IPS-NIHi11 (cell line): ENCODE measurements around the gene CCDC40.

Experiments
- DNase-seq: peaks from one replicate; pipeline ENCODE4 v3.0.0; 2012; ENCODE audit warnings: mixed read lengths, low spot score

Gene CCDC40

DNA sequence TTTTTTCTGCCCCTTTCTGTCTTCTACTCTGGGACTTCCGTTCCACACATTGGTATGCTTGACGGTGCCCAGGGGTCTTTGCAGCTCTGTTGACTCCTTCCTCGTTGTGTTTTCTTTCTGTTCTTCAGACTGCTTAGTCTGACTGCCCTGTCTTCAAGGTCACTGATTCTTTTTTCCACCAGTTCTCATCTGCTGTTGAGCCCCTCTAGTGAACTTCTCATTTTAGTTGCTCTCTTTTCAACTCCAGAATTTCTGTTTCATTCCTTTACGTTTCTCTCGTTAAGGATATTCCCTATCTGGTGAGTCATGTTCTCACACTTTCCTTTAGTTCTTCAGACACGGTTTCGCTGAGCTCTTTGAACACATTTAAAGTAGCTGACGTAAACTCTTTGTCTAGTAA lies 78.7 kb downstream of the CCDC40 start:
- no peak for DNase-seq

DNA sequence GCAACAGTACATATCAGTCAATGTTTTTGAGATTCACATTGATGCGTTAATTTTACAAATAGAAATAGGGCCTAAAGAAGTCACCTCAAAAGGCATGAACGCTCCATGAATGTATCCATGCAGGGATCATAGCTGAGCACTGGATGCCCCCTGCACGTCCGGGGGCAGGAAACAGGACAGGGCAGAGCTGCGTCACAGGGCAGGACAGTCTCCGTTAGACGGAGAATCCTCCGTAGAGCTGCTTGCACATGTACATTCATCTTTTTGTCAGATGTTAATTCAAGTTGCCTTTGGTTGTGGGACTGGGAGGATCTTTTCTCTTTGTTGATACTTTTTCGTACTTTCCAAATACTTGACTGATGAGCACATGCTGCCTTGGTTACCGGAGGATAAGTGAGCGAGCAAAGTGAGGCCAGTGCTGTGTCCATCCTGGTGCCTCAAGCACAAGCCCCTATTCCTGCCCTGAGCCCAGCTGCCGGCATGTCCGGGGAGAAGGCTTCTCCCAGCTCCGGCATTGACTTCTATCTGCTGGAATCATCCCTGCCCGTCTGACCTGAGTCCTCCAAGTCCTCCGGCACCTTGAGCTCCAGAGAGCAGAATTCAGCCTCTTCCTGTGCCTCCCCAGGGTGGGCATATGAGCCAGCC lies 80.0 kb downstream of the CCDC40 start:
- no peak for DNase-seq

DNA sequence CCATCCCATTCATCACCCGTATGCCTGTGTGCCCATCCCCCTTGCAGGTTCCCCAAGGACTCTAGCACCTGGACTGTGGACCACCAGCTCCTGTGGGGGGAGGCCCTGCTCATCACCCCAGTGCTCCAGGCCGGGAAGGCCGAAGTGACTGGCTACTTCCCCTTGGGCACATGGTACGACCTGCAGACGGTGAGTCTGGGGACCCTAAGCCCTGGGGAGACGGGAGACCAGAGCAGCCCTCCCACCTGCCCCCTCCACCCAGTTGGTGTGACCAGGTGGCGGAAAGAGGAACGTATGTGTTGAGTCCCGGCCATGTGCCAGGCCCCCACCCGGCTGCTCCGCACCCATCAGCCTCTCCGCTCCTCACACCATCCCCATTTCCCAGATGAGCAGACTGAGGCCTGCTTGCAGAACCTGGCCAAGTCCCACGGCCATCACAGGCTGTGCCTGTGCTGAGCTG lies 80.5 kb downstream of the CCDC40 start:
- DNase-seq: no peak

DNA sequence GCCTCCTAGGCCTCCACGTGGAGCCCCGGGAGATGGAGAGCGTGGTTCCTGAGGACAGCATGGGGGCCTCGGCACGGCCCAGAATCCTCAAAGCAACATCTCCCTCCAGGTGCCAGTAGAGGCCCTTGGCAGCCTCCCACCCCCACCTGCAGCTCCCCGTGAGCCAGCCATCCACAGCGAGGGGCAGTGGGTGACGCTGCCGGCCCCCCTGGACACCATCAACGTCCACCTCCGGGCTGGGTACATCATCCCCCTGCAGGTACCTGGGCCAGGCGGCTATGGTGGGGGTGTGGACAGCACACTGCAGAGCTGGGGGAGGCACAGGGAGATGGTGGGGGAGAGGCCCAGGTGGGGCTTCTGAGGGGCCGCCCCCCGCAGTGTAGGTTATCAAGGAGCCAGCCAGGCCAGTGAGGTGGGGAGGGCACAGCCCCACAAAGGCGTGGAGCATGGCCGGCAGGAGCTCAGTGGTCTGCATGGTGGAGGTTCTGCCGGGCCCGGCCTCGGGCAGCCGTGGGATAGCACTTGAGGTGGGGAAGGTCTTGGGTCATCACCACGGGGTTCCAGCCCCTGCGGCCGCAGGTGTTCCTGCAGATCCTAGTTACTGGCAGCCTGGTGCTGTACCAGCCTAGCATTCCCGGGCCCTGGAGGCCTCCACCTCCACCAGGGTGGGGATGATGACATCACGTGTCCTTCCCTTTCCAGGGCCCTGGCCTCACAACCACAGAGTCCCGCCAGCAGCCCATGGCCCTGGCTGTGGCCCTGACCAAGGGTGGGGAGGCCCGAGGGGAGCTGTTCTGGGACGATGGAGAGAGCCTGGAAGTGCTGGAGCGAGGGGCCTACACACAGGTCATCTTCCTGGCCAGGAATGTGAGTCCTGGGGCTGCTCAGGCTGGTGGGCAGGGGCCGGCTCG lies 81.3 kb downstream of the CCDC40 start:
- no peak for DNase-seq

DNA sequence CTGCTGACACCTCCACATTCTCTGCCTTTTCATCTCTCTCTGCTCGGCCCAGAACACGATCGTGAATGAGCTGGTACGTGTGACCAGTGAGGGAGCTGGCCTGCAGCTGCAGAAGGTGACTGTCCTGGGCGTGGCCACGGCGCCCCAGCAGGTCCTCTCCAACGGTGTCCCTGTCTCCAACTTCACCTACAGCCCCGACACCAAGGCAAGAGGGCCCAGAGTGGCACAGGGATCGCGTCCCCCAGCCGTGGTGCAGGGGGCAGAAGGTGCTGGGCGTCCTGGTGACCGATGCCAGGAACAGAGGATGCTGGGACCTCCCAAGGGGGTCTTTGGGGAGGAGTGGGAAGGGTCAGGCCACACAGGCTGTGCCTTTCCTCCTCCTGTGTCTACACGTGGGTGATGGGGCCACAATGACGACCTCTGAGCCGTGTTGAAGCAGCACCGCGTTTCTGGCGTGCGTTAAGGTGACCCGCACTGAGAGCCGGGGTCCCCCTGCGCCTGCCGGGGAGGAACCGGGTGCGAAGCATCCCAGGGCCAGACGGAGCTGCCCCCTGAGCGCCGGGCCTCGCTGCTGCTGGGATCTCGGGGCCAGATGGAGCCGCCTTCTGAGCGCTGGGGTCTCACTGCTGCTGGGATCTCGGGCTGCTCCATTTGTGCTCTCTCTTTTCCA lies 82.3 kb downstream of the CCDC40 start:
- no peak for DNase-seq

DNA sequence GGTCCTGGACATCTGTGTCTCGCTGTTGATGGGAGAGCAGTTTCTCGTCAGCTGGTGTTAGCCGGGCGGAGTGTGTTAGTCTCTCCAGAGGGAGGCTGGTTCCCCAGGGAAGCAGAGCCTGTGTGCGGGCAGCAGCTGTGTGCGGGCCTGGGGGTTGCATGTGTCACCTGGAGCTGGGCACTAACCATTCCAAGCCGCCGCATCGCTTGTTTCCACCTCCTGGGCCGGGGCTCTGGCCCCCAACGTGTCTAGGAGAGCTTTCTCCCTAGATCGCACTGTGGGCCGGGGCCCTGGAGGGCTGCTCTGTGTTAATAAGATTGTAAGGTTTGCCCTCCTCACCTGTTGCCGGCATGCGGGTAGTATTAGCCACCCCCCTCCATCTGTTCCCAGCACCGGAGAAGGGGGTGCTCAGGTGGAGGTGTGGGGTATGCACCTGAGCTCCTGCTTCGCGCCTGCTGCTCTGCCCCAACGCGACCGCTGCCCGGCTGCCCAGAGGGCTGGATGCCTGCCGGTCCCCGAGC lies 82.9 kb downstream of the CCDC40 start:
- no peak for DNase-seq

DNA sequence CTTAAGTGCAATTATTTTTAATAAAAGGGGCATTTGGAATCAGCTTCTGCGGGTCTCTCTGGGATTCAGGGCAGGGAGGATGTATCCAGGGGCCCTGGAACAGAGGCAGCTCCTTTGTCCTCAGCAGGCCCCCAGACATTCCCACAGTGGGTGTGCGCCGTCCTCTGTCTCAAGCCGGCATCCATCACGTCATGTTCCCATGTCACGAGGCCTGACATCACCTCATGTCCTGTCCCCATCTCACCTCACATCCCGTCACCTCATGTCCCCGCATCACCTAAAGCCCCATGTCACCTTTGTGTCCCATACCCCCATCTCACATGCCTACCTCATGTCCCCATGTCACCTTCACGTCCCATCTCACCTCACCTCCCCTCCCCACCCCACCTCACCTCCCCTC lies 83.4 kb downstream of the CCDC40 start:
- DNase-seq: no peak

DNA sequence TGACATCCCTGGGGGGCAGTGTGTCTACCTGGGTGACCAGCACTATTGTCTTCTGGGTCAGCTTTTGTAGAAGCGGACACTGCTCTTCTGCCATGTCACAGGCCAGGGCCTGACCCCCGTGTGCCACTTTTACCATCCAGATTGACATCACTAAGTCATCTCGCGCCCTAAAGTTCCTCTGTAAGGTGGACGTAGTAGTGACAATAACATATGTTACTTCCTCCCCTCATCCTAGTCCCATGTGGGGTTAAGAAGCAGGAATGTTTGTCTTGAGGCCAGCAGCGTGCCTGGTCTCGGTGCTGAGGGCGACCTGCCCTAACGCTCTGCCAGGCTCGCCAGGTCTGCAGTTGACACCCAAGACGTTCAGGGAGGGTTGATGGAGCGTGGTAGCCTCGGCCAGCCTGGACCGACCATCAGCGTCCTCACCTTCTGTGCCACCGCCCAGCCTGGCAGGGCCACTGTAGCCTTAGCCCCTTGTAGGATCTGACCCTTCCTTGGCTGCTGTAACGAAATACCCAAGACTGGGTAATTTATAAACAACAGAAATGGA lies 85.7 kb downstream of the CCDC40 start:
- DNase-seq: no peak

DNA sequence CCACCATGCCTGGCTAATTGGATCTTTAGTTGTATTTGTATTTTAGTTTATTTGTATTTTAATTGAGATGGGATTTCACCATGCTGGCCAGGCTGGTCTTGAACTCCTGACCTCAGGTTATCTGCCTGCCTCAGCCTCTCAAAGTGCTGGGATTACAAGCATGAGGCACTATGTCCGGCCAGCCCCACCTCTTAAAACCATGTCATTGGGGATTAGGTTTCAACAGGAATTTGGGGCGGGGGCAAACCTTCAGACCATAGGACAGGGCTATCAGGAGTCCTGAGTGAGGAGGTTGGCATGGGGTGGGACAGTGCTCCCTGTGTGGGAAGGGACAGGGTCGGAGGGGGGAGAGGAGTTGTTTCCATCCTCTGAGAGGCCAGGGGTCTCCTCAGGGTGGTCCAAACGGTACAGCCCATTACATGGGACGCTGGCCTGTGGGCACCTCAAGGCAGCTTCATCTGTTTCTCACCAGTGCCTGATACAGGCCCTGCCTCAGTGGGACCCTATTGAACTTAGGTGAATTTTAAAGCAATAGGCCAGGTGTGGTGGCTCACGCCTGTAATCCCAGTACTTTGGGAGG lies 86.6 kb downstream of the CCDC40 start:
- DNase-seq: no peak

DNA sequence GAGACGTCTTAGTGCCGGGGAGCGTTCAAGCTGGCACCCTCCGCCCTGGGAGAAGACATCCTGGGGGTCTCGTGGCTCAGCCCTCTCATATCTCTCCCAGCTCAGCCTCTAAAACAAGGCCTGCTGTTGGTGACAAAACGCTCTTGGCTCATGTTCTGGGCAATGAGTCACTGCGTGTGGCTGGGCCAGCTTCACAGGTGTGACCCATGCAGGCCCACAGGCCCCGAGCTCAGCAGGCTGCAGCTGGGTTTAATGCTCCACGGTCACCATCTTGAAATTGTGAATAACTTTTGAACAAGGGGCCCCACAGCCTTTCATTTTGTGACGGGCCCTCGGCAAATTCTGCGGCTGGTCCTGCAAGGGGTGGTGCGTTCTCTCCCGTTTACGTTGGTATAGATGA lies 87.3 kb downstream of the CCDC40 start:
- no peak for DNase-seq

DNA sequence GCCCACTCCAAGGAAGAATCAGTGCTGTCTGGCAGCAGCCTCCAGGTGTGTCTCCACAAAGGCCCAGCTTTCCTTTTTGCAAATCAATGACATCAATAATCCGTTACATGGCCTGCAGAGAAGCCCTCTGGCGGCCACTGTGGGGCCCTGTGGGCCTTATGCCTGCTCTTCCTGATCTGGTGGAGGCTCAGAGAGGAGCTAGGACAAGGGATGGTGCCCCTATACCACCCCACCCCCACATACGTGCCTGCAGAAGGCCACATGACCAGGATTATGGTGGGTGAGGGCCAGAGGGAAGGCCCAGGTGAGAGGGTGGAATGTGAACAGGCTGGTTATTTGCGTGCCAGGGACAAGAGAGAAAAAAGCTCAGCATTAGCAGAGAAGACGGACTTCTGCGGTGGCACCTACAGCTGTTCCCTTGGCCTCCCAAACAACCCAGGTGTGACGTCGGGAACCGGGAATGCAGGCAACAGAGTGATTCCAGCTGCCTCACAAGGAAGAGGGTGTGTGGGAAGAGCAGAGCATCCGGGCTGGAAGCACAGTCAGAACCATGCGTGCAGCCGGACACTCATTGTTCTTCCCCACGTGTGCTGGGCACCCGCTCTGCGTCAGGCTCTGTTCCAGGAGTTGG lies 88.0 kb downstream of the CCDC40 start:
- peak; percentile 78 for DNase-seq

DNA sequence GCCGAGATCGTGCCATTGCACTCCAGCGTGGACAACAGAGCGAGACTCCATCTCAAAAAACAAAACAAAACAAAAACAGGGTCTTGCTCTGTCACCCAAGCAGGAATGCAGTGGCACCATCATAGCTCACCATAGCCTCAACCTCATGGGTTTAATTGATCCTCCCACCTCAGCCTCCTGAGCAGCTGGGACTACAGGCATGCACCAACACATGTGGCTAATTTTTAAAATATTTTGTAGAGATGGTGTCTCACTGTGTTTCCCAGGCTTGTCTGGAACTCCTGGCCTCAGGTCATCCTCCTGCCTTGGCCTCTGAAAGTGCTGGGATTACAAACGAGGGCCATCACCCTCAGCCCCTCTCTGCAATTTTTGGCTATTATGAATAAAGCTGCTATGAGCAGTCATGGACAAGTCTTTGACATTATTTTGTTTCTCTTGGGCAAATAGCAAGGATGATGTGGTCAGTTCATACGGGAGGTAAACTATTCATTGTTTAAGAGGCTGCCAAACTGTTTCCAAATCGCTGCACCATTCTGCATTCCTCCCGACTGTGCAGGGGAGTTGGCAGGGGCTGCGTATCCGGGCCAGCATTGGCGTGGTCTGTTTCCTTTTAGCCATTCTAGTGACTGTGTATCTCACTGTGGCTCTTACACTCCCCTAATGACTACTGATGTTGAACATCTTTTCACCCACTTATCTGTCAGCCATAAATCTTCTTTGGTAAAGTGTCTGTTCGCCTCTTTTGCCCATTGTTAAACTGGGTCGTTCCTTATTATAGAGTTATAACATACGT lies 89.4 kb downstream of the CCDC40 start:
- DNase-seq: no peak

DNA sequence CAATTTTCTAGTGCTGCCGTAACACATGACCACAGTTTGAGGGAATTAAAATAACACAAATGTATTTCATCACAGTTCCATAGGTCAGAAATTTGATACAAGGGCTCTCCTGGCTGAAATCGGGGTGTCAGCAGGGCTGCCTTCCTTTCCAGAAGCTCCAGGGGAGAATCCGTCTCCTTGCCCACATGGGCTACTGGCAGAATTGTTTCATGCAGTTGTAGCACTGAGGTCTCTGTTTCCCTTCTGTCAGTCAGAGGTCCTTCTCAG lies 89.9 kb downstream of the CCDC40 start:
- DNase-seq: no peak

DNA sequence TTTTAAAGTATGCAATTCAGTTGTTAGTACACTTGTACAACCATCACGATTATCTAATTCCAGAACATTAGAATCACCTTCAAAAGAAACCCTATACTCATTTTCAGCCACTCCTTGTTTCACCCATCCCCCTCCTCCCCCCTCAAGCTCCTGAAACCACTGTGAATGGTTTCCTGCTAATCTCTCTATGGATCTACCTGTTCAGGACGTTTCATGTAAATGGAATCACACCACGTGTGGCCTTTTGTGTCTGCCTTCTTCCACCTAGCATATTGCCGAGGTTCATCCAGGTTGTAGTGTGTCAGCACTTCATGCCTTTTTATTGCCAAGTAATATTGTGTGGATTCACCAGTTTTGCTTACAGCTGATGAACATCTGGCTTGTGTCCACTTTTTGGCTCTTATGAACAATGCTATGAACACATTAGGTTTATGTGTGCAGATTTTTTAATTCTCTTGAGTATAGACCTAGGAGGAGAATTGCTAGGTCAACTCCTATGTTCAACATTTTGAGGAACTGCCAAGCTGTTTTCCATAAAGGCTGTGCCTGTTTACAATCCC lies 92.6 kb downstream of the CCDC40 start:
- DNase-seq: no peak

DNA sequence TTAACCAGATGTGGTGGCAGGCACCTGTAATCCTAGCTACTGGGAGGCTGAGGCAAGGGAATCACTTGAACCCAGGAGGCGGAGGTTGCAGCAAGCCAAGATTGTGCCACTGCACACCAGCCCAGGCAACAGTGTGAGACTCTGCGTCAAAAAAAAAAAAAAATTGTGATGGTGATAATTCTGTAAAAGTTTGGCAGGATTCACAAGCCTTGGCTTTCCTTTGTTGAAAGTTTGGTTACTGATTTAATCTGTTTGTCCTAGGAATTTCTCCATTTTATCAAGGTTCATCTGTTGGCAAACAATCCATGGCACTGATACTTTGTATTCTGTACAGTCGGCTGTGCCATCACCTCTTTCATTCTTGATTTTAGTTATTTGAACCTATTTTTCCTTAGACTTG lies 94.5 kb downstream of the CCDC40 start:
- no peak for DNase-seq

DNA sequence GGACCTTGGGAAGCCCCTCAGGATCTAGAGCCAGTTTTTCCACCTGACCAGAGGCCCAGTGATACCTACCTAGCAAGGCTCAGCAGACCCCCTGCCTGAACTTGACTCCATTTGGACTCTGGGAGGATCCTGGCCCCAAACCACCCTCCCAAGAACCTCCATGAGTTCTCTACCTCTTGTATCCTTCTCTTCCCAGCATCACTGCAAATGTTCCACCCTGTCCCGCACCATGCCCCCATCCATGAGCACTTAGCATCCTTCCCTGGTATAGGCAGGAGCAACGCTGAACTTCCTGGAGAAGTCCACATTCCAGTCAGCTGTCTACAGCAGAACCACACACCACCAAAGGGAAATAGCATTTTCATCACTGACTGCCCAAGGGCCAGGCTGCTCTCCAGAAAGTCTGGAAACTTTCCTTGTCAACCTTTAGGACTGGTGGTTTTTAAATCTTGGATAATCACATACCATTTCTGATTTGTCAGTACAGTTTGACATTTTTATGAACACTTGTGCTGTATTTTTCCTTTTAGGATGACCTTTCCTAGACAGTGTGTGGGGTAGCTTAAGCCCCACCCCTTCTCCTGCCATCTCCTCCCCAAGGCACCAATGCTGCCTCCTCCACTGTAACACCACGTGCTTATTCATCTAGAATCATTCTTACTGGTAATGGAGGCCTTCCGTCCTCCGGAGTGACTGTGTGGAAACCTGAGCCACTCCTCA lies 96.6 kb downstream of the CCDC40 start:
- DNase-seq: no peak

DNA sequence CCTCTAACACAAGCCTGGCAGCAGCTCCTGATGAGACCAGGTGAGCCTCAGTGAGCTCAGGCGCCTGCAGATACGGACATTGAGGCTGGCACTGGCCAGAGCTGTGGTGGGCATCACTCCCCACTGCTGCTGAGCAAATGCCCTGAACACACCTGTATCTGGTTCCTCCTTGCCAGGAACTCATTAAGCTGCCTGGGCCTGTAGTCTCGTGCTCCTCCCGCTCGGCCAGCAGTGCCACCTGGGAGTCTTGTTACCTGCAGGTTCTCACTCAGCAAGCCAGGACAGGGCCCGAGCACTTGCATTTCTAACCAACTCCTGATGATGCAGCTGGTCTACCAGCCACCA lies 97.2 kb downstream of the CCDC40 start:
- DNase-seq: no peak

DNA sequence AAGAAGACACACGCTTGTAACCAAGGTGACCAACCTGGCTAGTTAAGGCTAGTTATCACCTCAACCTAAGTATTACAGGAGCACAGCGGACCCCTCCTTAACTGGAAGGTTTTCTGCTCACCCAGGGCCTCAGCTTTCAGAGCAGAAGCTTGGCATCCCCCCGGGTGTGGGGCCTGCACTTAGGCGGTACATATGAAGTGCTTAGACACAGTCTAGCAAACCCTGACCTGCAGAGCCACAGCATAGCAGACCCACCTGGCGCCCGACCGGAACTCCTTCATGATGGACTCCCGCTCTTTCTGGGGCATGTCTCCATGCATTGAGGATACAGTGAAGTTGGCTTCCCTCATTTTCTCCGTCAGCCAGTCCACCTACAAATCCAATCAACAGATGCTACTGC lies 100.7 kb downstream of the CCDC40 start:
- no peak for DNase-seq

DNA sequence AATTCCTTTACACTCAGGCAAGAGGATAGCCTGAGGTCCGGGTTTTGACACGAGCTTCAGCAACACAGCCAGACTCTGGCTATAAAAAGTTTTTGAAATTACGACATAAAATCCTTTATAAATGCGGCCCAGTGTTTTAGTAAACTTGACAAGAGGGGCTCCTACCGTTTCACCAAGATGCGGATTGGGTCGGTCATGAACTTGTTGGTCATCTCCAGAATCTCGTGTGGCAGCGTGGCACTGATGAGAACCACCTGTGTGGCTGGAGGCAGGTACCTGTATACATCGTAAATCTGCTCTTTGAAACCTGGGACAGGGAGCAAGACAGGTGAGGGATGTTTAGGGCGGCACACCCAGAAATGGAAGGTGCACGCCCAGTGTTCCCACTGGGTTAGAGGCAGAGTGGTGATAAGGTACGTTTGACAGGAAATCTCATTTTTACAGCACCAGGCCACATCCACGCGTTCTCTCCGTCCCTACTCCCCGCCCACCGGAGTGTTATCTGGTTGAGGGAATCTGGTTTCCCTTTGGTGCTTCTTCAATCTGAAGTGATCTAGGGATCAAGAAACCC lies 102.5 kb downstream of the CCDC40 start:
- DNase-seq: no peak
